Amygdala (tissue), 56 donors: ENCODE results near the gene SPIN2A.
"Not testable (repeated sequence)": the region's sequence is repeated elsewhere in the genome, so short reads cannot be mapped to it uniquely, and the experiment has no call there.

Experiments used
- DNase-seq, 56 donors: peaks; one replicate each; lab custom pipeline; 2025; lab: John Stamatoyannopoulos, UW

Gene SPIN2A

GRCh38 chrX:57103489-57103888 lies 33.7 kb downstream of the SPIN2A start:
- DNase-seq = no peak

- DNase-seq = not testable (repeated sequence)
Observed at GRCh38 chrX:57102918-57103317, 34.3 kb downstream of the SPIN2A start.
